22Rv1 (cell line): ENCODE measurements around the gene SREK1IP1.

Experiments used
- ZFX ChIP-seq: fragments of 450-650 bp; IDR thresholded peaks from 2 replicates; pipeline ENCODE4 v1.6.1; 2017; ENCODE audit warnings: antibody characterized with exemption, borderline replicate concordance
- TF ChIP-seq, protein P1 (sequence below): fragments of 450-650 bp; IDR thresholded peaks from 2 replicates; pipeline ENCODE4 v1.5.1; 2017; ENCODE audit warnings: mild to moderate bottlenecking

DNA sequence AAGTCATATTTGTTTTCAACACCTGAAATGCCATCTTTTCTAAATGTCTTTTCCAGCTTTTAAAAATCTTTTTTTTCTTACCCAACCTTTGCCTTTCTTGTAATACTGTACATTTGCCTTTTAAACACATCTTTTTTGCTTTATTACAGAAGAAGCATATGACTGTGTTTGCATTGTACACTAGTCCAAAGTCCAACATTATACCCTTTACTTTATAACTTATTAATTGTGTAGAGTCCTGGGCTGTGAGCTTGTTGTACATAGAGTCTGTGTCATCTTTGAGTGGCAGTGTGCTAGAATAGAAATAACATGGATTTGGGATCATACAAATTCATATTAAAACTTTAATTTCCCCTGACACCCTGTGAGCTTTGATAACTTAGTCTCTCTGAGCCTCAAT lies 24.0 kb upstream of the SREK1IP1 start:
- TF ChIP-seq, protein P1, sequence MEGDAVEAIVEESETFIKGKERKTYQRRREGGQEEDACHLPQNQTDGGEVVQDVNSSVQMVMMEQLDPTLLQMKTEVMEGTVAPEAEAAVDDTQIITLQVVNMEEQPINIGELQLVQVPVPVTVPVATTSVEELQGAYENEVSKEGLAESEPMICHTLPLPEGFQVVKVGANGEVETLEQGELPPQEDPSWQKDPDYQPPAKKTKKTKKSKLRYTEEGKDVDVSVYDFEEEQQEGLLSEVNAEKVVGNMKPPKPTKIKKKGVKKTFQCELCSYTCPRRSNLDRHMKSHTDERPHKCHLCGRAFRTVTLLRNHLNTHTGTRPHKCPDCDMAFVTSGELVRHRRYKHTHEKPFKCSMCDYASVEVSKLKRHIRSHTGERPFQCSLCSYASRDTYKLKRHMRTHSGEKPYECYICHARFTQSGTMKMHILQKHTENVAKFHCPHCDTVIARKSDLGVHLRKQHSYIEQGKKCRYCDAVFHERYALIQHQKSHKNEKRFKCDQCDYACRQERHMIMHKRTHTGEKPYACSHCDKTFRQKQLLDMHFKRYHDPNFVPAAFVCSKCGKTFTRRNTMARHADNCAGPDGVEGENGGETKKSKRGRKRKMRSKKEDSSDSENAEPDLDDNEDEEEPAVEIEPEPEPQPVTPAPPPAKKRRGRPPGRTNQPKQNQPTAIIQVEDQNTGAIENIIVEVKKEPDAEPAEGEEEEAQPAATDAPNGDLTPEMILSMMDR = no peak
- TF ChIP-seq ZFX = no peak
